ENCODE measurements around the gene HCFC1R1.

HCFC1R1 gene

GRCh38 chr16:2973093-2973492 is 50.6 kb downstream of the HCFC1R1 start:
- DNase-seq = no peak

Data from NCI-H1694 (cell line).